PC-9 (cell line): ENCODE data around the gene ZNF672.

Source experiments
- CTCF ChIP-seq: fragments of 200-600 bp; sonication (generic); conservative IDR thresholded peaks from 2 replicates; pipeline ENCODE4 v1.6.1; 2017; ENCODE audit warnings: mixed run types, antibody characterized with exemption, mild to moderate bottlenecking, moderate library complexity
- EZH2 ChIP-seq: fragments of 200-600 bp; sonication (generic); IDR thresholded peaks from 2 replicates; pipeline ENCODE4 v1.8.0; 2017; ENCODE audit warnings: antibody characterized with exemption, low read depth

- no peak for TF ChIP-seq EZH2
- TF ChIP-seq CTCF = no peak
Measured at GRCh38 chr1:248842781-248843331, 4.8 kb downstream of the ZNF672 start.
